HG03432 (cell line): ENCODE data around the gene FAM110A.
"Not testable (repeated sequence)": the region's sequence is repeated elsewhere in the genome, so short reads cannot be mapped to it uniquely, and the experiment has no call there.

Experiments
- ATAC-seq: cut with Tn5 transposase; IDR thresholded peaks from one replicate; pipeline ENCODE4 v1.9.1; 2021; ENCODE audit warnings: mild to moderate bottlenecking, moderate library complexity; ENCODE audit not compliant: unreplicated experiment

Gene FAM110A

GRCh38 chr20:892371-892770, 58.9 kb downstream of the FAM110A start:
- not testable (repeated sequence) for ATAC-seq
